GM18519 (cell line): ENCODE measurements around the gene ELAVL2.

Experiments used
- ATAC-seq: cut with Tn5 transposase; IDR thresholded peaks from one replicate; pipeline ENCODE4 v1.9.1; 2021; ENCODE audit warnings: mild to moderate bottlenecking, moderate library complexity; ENCODE audit not compliant: unreplicated experiment, low FRiP score

ELAVL2 gene

GRCh38 chr9:23669776-23670175 is 156.3 kb downstream of the ELAVL2 start:
- no peak for ATAC-seq

GRCh38 chr9:23665635-23666034 is 160.4 kb downstream of the ELAVL2 start:
- no peak for ATAC-seq

- ATAC-seq: no peak
Observed at GRCh38 chr9:23665051-23665450, 161.0 kb downstream of the ELAVL2 start.

DNA sequence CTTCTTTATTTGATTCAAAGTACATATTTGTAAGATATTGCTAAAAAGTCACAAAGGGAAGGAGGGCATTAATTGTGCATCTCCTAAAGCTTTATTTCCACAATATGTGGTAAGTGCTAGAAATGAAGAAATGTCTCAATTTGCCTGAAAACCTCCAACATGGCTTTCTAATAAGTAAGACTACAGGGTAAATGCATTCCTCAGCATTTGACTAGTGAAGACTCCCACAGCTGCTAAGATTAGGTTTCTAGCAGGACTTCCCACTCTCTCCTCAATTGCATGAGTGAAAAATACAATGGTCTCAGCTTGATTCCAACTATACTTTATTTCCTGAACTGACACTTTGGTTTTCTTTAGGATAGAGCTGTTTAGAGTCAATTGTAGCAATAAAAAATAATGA is 162.1 kb downstream of the ELAVL2 start:
- no peak for ATAC-seq

DNA sequence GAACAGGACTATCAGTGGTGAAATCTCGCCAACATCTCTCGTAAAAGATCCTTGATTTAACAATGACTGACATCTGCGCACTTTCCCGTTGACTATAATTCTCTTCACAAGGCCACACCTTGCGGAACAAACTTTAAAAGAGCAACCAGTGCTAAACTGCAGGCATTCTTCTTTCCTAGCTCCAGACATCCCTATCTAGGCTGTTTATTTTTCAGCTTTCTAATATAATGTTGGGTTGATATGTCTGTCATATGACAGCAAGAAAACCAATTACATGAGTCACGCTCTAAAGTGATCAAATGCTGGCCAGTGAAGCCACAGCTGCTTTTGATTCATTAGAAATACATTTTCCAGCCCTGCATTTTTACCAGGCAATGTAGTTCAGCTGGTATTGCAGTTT is 162.5 kb downstream of the ELAVL2 start:
- ATAC-seq: no peak

DNA sequence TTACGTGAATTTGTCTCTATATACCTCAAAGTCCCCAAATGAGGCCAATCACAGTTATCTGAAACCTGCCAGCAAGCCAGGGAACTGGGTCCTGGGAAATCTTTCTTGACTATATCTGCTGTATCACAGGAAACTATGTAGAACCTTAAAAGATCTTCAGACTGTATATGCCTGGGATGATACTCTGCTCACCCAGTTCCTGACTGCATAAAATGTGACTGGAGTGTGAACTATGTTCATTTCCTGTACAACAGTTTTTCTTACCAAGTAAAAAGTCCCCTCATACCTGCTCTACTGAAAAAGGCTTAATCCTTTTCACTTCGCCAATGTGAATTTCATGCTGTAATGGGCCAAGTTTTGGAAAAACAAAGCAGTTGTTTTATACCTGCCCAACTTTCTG is 162.9 kb downstream of the ELAVL2 start:
- no peak for ATAC-seq

- no peak for ATAC-seq
Observed at GRCh38 chr9:23662320-23662719, 163.7 kb downstream of the ELAVL2 start.

- ATAC-seq: no peak
Observed at GRCh38 chr9:23659346-23660006, 166.6 kb downstream of the ELAVL2 start.

DNA sequence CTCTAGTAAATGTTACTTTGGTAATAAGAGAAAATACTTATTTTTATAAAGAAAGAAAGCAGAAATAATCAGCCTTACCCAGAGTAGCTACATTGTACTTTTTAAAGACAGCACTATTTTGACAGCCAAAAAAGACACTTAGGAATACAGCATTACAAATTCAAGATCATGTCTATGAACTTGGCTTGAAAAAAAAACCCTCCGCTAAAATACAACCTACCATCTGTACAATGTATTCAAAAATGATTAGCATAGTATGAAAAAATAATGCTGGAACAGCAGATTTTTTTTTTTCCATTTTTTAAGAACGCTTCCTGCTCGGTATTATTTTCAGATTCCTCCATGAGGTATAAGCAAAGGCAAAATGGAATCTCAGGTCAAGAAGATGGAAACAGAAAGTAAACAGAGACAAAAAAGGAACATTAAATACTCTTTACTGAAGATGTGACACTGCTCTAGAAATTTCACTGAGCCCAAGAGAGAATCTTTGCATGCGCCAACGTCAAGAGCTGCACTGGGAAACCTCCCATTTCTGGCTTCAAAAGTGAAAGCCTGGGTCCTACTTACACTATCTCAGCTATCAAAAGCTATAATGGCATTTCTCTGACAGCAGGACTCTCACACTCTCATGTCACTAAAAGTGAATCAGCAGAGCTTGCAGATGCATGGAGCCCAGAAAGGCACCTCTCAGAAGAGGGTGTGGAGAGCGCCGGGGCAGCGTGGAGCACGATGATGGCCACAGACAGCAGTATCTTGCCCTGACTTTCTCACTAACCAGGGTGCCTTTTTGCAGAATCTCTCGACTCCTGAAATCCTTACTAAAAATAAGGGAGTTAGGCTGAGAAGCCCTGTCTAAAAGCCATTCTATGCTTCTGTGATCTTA is 167.4 kb downstream of the ELAVL2 start:
- ATAC-seq: no peak

DNA sequence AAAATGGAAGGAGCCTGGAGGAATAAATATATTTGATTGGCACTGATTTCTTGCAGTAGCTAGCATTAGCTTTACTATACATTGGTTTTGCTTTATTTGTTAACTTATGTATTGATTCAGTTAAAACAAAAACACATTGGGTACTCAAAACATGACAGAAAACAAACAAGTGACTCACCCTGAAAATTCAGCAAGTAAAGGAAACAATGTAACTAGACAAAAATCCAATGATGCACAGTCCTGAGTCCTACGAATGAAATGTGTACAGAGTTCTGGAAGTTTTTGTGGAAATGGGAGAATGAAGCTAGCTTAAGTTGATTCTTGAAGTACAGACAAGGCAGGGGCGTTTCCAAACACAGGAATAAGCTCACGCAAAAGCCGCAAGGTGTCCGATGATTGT is 175.0 kb downstream of the ELAVL2 start:
- no peak for ATAC-seq

GRCh38 chr9:23648651-23649050 is 177.4 kb downstream of the ELAVL2 start:
- no peak for ATAC-seq

GRCh38 chr9:23644896-23645295 is 181.1 kb downstream of the ELAVL2 start:
- ATAC-seq: no peak

DNA sequence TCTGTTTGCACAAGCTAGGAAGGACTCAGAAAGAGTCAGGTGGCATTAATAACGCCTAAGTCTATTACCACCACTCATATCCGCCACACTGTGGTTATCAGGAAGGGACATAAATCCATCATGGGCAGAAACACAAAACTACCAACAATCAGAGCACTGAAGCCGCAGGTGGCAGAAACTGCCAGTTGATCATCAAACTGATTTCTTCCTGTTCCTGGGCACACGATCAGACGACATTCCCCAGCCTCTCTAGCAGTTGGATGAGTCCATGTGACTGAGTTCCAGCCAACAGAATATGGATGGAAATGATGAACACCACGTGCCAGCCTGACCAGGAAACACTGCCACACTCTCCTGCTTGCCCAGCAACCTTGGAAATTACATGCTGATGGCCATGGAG is 181.7 kb downstream of the ELAVL2 start:
- no peak for ATAC-seq

- ATAC-seq: no peak
Observed at GRCh38 chr9:23643656-23644258, 182.3 kb downstream of the ELAVL2 start.
